Muscle layer of duodenum (tissue), 2 donors: Measurements from ENCODE around the gene RBBP6.
"Not testable (repeated sequence)": the region's sequence is repeated elsewhere in the genome, so short reads cannot be mapped to it uniquely, and the experiment has no call there.

Experiments
- H3K27ac ChIP-seq: one replicate; pipeline ENCODE4 v1.7.0; 2013; ENCODE audit warnings: mild to moderate bottlenecking, low read length
- H3K27me3 ChIP-seq: one replicate; pipeline ENCODE4 v1.7.0; 2013; ENCODE audit warnings: low read depth, mild to moderate bottlenecking, control low read depth, low read length
- H3K36me3 ChIP-seq, 2 donors: one replicate each; pipeline ENCODE4 v1.7.0; 2013; ENCODE audit warnings: low read length in 2 of 2, control low read depth in 1 of 2, mild to moderate bottlenecking in 1 of 2; ENCODE audit not compliant: insufficient read depth in 2 of 2, control insufficient read depth in 1 of 2
- H3K4me1 ChIP-seq, 2 donors: one replicate each; pipeline ENCODE4 v1.7.0; 2013; ENCODE audit warnings: low read length in 2 of 2, mild to moderate bottlenecking in 2 of 2, control low read depth in 1 of 2, moderate library complexity in 1 of 2; ENCODE audit not compliant: insufficient read depth in 2 of 2, control insufficient read depth in 1 of 2
- H3K4me3 ChIP-seq, 2 donors: one replicate each; pipeline ENCODE4 v1.7.0; 2013; ENCODE audit warnings: low read length in 2 of 2, low read depth in 1 of 2, mild to moderate bottlenecking in 1 of 2
- H3K9me3 ChIP-seq, 2 donors: one replicate each; pipeline ENCODE4 v1.7.0; 2013; ENCODE audit warnings: low read length in 2 of 2, control low read depth in 1 of 2, mild to moderate bottlenecking in 1 of 2; ENCODE audit not compliant: control insufficient read depth in 1 of 2
- donor health status: healthy.

RBBP6 gene

DNA sequence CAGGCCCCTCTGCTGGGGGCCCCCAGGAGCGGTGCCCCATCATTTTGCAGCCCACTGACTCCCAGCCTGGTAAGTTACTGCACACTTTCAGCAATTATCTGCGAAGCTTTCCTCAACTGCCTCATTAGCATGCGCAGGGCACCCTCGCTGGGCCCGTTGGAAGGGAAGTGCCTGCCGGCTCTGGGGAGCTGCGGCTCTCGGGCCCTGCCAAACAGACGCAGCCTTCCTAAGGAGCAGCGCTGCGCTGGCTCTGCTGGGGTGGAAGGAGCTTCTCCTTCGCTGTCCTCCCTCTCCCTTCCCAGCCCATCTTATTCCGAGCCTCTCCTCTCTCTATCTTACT lies 71.0 kb downstream of the RBBP6 start:
- Histone ChIP-seq H3K27ac (no peak overlapping the region), H3K4me1 (peaks cover 0 to 14% of the 10 kb centered on the region in 2 donors), H3K9me3 (no peaks in the 10 kb centered on the region), H3K27me3 (peaks cover 4% of the 10 kb centered on the region), H3K36me3 (no peaks in the 10 kb centered on the region), H3K4me3 (peak overlapping the region; percentile 46 to 64)

DNA sequence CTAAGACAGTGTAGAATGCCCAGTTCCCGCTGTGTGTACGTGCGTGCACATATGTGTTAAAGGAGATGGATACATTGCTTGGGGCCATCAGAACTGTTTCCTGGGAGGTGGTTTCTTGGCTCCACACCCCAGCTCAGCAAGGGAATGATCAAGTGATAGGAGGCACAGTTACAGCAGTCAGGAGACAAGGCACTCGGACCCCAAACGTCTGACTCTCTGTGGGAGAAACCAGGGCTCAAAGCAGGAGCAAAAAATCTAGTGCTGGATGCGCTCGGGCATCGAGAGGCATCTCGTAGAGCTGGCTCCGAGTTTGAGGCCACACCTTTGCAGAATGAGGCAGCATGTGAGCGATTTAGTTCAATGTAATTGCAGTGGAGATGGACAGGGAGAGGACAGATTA lies 71.9 kb downstream of the RBBP6 start:
- Histone ChIP-seq H3K27ac (no peak overlapping the region), H3K4me3 (no peak overlapping the region), H3K27me3 (peaks cover 4% of the 10 kb centered on the region), H3K4me1 (peaks cover 0 to 14% of the 10 kb centered on the region in 2 donors), H3K36me3 (no peaks in the 10 kb centered on the region), H3K9me3 (no peaks in the 10 kb centered on the region)

DNA sequence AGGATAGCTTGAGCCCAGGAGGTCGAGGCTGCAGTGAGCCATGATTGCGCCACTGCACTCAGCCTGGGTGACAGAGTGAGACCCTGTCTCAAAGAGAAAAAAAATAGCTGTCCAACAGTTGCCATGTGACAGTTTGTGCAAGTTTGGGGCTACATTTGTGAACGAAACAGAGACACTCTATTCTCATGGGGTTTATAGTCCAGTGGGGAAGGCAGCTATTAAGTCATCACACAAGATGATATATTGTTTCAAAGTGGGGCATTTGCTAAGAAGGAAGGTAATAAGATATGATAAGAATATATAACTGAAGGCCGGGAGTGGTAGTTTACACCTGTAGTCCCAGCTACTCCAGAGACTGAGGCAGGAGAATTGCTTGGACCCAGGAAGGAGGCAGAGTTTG lies 73.3 kb downstream of the RBBP6 start:
- Histone ChIP-seq H3K9me3 (no peaks in the 10 kb centered on the region), H3K36me3 (no peaks in the 10 kb centered on the region), H3K27ac (no peak overlapping the region), H3K27me3 (peaks cover 4% of the 10 kb centered on the region), H3K4me1 (peaks cover 0 to 14% of the 10 kb centered on the region in 2 donors), H3K4me3 (no peak overlapping the region)

DNA sequence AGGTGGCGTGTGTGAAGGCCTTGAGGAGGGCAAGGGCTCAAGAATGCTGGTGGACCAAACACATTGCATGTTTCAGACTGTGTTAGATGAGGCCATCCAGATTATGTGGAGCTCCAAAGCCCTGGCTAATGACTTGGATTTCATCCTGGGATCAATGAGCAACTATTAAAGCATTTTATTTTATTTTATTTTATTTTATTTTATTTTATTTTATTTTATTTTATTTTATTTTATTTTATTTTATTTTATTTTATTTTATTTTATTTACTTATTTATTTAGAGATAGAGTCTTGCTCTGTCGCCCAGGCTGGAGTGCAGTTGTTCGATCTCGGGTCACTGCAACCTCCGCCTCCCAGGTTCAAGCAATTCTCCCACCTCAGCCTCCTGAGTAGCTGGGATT lies 73.9 kb downstream of the RBBP6 start:
- H3K4me3 ChIP-seq, H3K27ac ChIP-seq, H3K9me3 ChIP-seq, H3K36me3 ChIP-seq, H3K27me3 ChIP-seq: not testable (repeated sequence)
- peaks cover 0 to 14% of the 10 kb centered on the region in 2 donors for H3K4me1 ChIP-seq

DNA sequence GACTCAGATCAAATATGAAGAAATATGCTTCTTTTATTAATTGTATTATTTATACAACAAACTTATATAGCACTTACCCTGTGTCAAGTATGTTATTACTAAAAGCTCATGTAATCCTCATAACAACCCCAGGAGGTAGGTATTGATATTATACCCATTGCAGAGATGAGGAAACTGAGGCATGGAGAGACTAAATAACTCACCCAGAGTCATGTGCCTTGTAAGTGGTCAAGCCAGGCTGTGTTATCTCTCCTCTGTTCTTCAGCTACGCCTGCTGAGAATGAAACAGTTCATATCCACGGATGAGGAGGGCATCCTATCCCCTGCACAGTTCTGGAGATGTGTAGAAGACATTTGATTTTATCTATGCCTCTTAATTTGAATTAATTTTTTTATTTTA lies 78.1 kb downstream of the RBBP6 start:
- Histone ChIP-seq H3K27ac (no peak overlapping the region), H3K4me1 (no peaks in the 10 kb centered on the region), H3K36me3 (no peaks in the 10 kb centered on the region), H3K4me3 (no peak overlapping the region), H3K9me3 (no peaks in the 10 kb centered on the region), H3K27me3 (no peaks in the 10 kb centered on the region)
